RWPE1 (cell line): ENCODE measurements around the gene ANO9.
"Not testable (repeated sequence)": the region's sequence is repeated elsewhere in the genome, so short reads cannot be mapped to it uniquely, and the experiment has no call there.

Experiments used
- CTCF ChIA-PET: fragments of 350-600 bp; sonication (Branson Sonifier 250); formaldehyde crosslinking; extraction: SDS; loops from one replicate; lab custom pipeline; 2021; lab: Yijun Ruan, JAX
- POLR2A ChIA-PET: fragments of 400-600 bp; formaldehyde crosslinking; extraction: SDS; loops from one replicate; lab custom pipeline; 2020; ENCODE audit warnings: antibody characterized with exemption; ENCODE audit not compliant: low non-redundant PET; lab: Yijun Ruan, JAX
- DNase-seq: peaks from one replicate; pipeline ENCODE4 v3.0.0; 2012; ENCODE audit warnings: low spot score
- H3K27ac ChIP-seq: fragments of 450-650 bp; 2 replicates; pipeline ENCODE4 v1.5.1; 2017
- CTCF ChIP-seq: fragments of 450-650 bp; conservative IDR thresholded peaks from 2 replicates; pipeline ENCODE4 v1.5.1; 2017; ENCODE audit warnings: low read depth, mild to moderate bottlenecking

ANO9 gene

DNA sequence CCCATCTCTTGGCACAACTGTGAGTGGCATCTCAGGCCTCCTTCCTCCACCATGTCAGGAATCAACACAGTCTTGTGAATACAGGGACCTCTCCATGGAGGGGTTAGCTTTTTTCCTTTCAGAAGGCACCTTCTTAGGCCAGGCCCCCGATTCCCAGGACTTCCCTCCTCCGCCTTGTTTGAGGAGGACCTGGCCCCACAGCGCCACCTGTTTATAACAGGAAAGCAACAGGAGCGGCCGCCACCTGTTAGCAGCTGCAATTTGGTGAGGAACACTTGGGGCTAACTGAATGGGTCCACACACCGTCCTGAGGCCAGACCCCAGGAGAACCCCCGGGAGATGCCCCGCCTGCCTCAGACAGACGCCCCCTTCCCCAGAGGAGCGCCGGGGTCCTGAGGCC lies 51.6 kb downstream of the ANO9 start:
- ChIA-PET CTCF (interaction anchor here (0.6 to 1.6 kb wide), 2 partner anchors 23 to 35 kb away, joined by 3 to 4 read pairs; no protein-coding TSS in a partner anchor), POLR2A (no interaction called here)
- DNase-seq, result no peak
- no peak overlapping the region for H3K27ac ChIP-seq
- no peak for TF ChIP-seq CTCF

- POLR2A ChIA-PET, DNase-seq, H3K27ac ChIP-seq: not testable (repeated sequence)
- CTCF ChIA-PET, result interaction anchor here (1.6 kb wide), 1 partner anchor 23 kb away, joined by 4 read pairs; no protein-coding TSS in a partner anchor
These were observed 52.4 kb downstream of the ANO9 start for GRCh38 chr11:389369-389768.

- POLR2A ChIA-PET, result no interaction called here
- TF ChIP-seq CTCF, result no peak
- H3K27ac ChIP-seq, result no peak overlapping the region
- DNase-seq, result no peak
- CTCF ChIA-PET, result no interaction called here
These were observed 54.5 kb downstream of the ANO9 start for GRCh38 chr11:387193-387793.

GRCh38 chr11:386483-386882 lies 55.3 kb downstream of the ANO9 start:
- DNase-seq, result no peak
- CTCF ChIA-PET, result no interaction called here
- no peak for TF ChIP-seq CTCF
- H3K27ac ChIP-seq, result no peak overlapping the region
- POLR2A ChIA-PET, result no interaction called here

- TF ChIP-seq CTCF, result no peak
- H3K27ac ChIP-seq, result no peak overlapping the region
- ChIA-PET CTCF (no interaction called here), POLR2A (no interaction called here)
- no peak for DNase-seq
These were observed 56.0 kb downstream of the ANO9 start for GRCh38 chr11:385594-386351.

GRCh38 chr11:384511-384910 lies 57.3 kb downstream of the ANO9 start:
- H3K27ac ChIP-seq, result no peak overlapping the region
- POLR2A ChIA-PET, result no interaction called here
- no peak for DNase-seq
- TF ChIP-seq CTCF, result no peak
- CTCF ChIA-PET, result no interaction called here

DNA sequence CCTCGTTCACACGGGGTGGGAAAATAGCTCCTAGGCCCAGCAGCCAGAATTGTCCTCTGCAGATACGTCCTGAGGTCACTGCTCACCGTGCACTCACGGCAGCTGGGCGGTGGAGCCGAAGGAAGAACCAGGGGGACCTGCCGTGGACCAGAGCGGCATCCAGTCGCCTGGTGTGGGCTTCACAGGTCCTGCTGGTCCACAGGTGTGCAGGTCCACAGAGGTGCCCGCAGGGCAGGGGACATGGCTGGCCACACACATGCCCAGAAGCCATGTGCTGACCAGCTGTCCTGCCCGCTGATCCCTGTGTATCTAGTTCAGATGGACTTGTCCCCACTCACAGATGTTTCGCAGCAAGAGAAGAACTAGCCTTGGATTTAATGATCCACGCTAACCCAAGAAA lies 58.4 kb downstream of the ANO9 start:
- POLR2A ChIA-PET, result no interaction called here

More for the DNA sequence above, 58.4 kb downstream of the ANO9 start:
- DNase-seq, result no peak
- peak overlapping the region; percentile 48; the same call in 1 of the 2 replicates for H3K27ac ChIP-seq
- CTCF ChIA-PET, result no interaction called here
- TF ChIP-seq CTCF, result no peak
